ENCODE data around the gene GRK5.
A peak's percentile ranks its signal among the peaks of the same experiment; 100 is the strongest.

GRK5 gene

GRCh38 chr10:119473771-119474170, 266.4 kb downstream of the GRK5 start:
- no peak for TF ChIP-seq CTCF (IDR thresholded peaks at IDR 0.05; ENCODE audit: low read depth, low read length)
- no peaks in the 10 kb centered on the region for H3K27me3 ChIP-seq

GRCh38 chr10:119474606-119475005, 267.2 kb downstream of the GRK5 start:
- Histone ChIP-seq H3K9me3 (no peaks in the 10 kb centered on the region), H3K27me3 (no peaks in the 10 kb centered on the region), H3K4me1 (no peaks in the 10 kb centered on the region), H3K4me3 (ENCODE audit: low read depth, low read length) (no peak overlapping the region), H3K36me3 (no peaks in the 10 kb centered on the region)
- TF ChIP-seq CTCF (IDR thresholded peaks at IDR 0.05; ENCODE audit: low read depth, low read length), result no peak
- no peak for DNase-seq

More at GRCh38 chr10:119473771-119474170, 266.4 kb downstream of the GRK5 start:
- no peak for DNase-seq
- no peaks in the 10 kb centered on the region for H3K9me3 ChIP-seq
- H3K4me1 ChIP-seq, result no peaks in the 10 kb centered on the region
- H3K4me3 ChIP-seq (ENCODE audit: low read depth, low read length), result no peak overlapping the region
- H3K36me3 ChIP-seq, result no peaks in the 10 kb centered on the region

- no peaks in the 10 kb centered on the region for H3K4me1 ChIP-seq
- no peak for DNase-seq
- H3K4me3 ChIP-seq (ENCODE audit: low read depth, low read length), result no peak overlapping the region
- no peaks in the 10 kb centered on the region for H3K9me3 ChIP-seq
- H3K27me3 ChIP-seq, result no peaks in the 10 kb centered on the region
- no peaks in the 10 kb centered on the region for H3K36me3 ChIP-seq
- no peak for TF ChIP-seq CTCF (IDR thresholded peaks at IDR 0.05; ENCODE audit: low read depth, low read length)
Measured at GRCh38 chr10:119477444-119477843, 270.1 kb downstream of the GRK5 start.

GRCh38 chr10:119478111-119478802, 270.9 kb downstream of the GRK5 start:
- Histone ChIP-seq H3K4me3 (ENCODE audit: low read depth, low read length) (no peak overlapping the region), H3K4me1 (no peaks in the 10 kb centered on the region), H3K9me3 (no peaks in the 10 kb centered on the region), H3K36me3 (no peaks in the 10 kb centered on the region), H3K27me3 (no peaks in the 10 kb centered on the region)
- no peak for DNase-seq
- TF ChIP-seq CTCF (IDR thresholded peaks at IDR 0.05; ENCODE audit: low read depth, low read length), result no peak

- Histone ChIP-seq H3K4me3 (ENCODE audit: low read depth, low read length) (no peak overlapping the region), H3K9me3 (no peaks in the 10 kb centered on the region), H3K4me1 (no peaks in the 10 kb centered on the region), H3K27me3 (no peaks in the 10 kb centered on the region), H3K36me3 (no peaks in the 10 kb centered on the region)
- no peak for TF ChIP-seq CTCF (IDR thresholded peaks at IDR 0.05; ENCODE audit: low read depth, low read length)
- DNase-seq, result peak; percentile 23
Measured at GRCh38 chr10:119478811-119479341, 271.5 kb downstream of the GRK5 start.

- no peak for TF ChIP-seq CTCF (IDR thresholded peaks at IDR 0.05; ENCODE audit: low read depth, low read length)
Measured at GRCh38 chr10:119479532-119479931, 272.2 kb downstream of the GRK5 start.

More at GRCh38 chr10:119479532-119479931, 272.2 kb downstream of the GRK5 start:
- Histone ChIP-seq H3K27me3 (no peaks in the 10 kb centered on the region), H3K9me3 (no peaks in the 10 kb centered on the region), H3K36me3 (no peaks in the 10 kb centered on the region), H3K4me1 (no peaks in the 10 kb centered on the region), H3K4me3 (ENCODE audit: low read depth, low read length) (no peak overlapping the region)
- no peak for DNase-seq
